Neural crest cell (in vitro differentiated cells): Measurements from ENCODE around the gene JARID2. TPM values are rescaled to one million over a fixed set of nuclear protein-coding genes. Genes with fewer than 3 reads are reported as not detected.

Experiments used
- DNase-seq: peaks from one replicate; pipeline ENCODE4 v3.0.0; 2021; ENCODE audit warnings: low read depth, mixed read lengths, low spot score
- H3K27ac Mint-ChIP-seq: one replicate; pipeline ENCODE4 v1.8.0; 2021; ENCODE audit warnings: mild to moderate bottlenecking, mixed read lengths; ENCODE audit not compliant: unreplicated experiment
- H3K27me3 Mint-ChIP-seq: 2 replicates; pipeline ENCODE4 v1.8.0; 2021; ENCODE audit warnings: low read depth, mild to moderate bottlenecking, mixed read lengths
- H3K36me3 Mint-ChIP-seq: 2 replicates; pipeline ENCODE4 v1.8.0; 2021; ENCODE audit warnings: low read depth, mild to moderate bottlenecking, mixed read lengths
- H3K4me1 Mint-ChIP-seq: 2 replicates; pipeline ENCODE4 v1.8.0; 2021; ENCODE audit warnings: mixed read lengths
- H3K4me3 Mint-ChIP-seq: one replicate; pipeline ENCODE4 v1.8.0; 2021; ENCODE audit warnings: mild to moderate bottlenecking, mixed read lengths
- H3K9me3 Mint-ChIP-seq: 2 replicates; pipeline ENCODE4 v1.8.0; 2021; ENCODE audit warnings: mixed read lengths
- total RNA-seq: library from RNA; stranded (reverse); gene quantifications from 2 replicates; pipeline ENCODE4 v1.2.1, GENCODE V29; 2021
- TF ChIP-seq, protein P1 (sequence below): fragments of 200-600 bp; sonication (generic); conservative IDR thresholded peaks from 2 replicates; pipeline ENCODE4 v1.5.0; 2021; ENCODE audit warnings: antibody characterized with exemption, mild to moderate bottlenecking

Gene JARID2
- total RNA-seq, 1 donor from 2014 or later: 33.9 TPM

- Mint-ChIP-seq H3K27me3 (no peaks in the 10 kb centered on the region), H3K4me3 (no peak overlapping the region), H3K36me3 (no peaks in the 10 kb centered on the region), H3K27ac (no peak overlapping the region), H3K4me1 (peaks cover 18% of the 10 kb centered on the region), H3K9me3 (no peaks in the 10 kb centered on the region)
- TF ChIP-seq, protein P1, sequence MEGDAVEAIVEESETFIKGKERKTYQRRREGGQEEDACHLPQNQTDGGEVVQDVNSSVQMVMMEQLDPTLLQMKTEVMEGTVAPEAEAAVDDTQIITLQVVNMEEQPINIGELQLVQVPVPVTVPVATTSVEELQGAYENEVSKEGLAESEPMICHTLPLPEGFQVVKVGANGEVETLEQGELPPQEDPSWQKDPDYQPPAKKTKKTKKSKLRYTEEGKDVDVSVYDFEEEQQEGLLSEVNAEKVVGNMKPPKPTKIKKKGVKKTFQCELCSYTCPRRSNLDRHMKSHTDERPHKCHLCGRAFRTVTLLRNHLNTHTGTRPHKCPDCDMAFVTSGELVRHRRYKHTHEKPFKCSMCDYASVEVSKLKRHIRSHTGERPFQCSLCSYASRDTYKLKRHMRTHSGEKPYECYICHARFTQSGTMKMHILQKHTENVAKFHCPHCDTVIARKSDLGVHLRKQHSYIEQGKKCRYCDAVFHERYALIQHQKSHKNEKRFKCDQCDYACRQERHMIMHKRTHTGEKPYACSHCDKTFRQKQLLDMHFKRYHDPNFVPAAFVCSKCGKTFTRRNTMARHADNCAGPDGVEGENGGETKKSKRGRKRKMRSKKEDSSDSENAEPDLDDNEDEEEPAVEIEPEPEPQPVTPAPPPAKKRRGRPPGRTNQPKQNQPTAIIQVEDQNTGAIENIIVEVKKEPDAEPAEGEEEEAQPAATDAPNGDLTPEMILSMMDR: no peak
- no peak for DNase-seq
These were observed 100.4 kb downstream of the JARID2 start for GRCh38 chr6:15346315-15346714.

GRCh38 chr6:15348528-15348927 is 102.7 kb downstream of the JARID2 start:
- Mint-ChIP-seq H3K27me3 (no peaks in the 10 kb centered on the region), H3K9me3 (no peaks in the 10 kb centered on the region), H3K4me3 (no peak overlapping the region), H3K27ac (no peak overlapping the region), H3K4me1 (peaks cover 16% of the 10 kb centered on the region), H3K36me3 (no peaks in the 10 kb centered on the region)
- no peak for DNase-seq
- TF ChIP-seq, protein P1: no peak

DNA sequence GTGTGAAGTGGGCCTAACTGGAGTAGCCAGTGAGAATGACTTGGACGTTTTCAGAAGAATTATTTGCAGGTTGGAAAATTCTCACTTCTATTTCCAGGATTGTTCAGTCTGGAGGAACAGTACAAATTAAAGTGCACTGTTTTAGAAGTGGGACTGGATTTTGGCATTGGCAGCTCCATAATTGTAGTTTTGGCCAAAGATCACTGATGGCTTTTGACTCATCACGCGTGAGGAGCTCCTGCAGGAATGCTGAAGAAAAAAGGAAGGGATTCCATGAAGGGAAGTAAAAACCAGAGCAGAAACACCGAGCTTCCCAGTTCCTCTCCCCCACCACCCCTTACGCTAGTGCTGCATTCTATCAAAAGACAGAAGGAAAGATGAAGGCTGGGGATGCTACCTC is 103.5 kb downstream of the JARID2 start:
- no peak overlapping the region for H3K27ac Mint-ChIP-seq
- H3K4me1 Mint-ChIP-seq: peaks cover 15% of the 10 kb centered on the region
- no peak for DNase-seq
- no peaks in the 10 kb centered on the region for H3K36me3 Mint-ChIP-seq
- no peak overlapping the region for H3K4me3 Mint-ChIP-seq
- no peaks in the 10 kb centered on the region for H3K27me3 Mint-ChIP-seq
- no peaks in the 10 kb centered on the region for H3K9me3 Mint-ChIP-seq
- TF ChIP-seq, protein P1: no peak

DNA sequence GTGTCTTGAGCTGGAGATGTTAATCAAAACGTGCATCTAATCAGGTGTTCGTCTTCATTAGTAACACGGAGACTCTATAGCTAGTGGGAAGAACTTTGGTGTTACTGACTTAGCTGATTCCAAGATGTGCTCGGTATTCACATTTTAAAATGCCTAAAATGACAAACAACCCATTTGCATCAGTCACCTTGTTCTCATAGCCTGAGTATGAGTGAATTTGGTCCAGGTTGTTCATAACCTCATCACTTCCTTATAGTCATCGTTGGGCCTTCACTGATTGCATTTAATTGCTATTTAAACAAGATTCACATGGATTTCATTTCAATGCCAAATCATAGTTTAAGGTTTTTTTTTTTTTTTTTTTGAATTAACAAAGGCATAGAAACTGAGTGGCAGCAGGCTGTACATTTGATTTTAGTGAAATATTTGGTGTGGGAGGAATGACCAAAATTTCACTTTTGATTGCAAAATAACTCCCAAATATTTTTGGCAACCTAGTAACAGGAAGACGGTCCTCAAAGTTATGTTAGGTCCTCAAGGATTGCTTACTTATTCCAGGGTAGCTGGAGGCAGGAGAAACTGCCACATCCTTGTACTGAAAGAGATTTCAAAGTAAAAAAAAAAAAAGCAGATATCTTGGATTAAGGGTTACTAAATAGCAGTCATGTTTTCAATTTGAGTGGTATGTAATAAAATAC is 104.7 kb downstream of the JARID2 start:
- H3K27ac Mint-ChIP-seq: no peak overlapping the region
- H3K9me3 Mint-ChIP-seq: no peaks in the 10 kb centered on the region
- H3K4me1 Mint-ChIP-seq: peaks cover 20% of the 10 kb centered on the region
- H3K4me3 Mint-ChIP-seq: no peak overlapping the region
- no peaks in the 10 kb centered on the region for H3K27me3 Mint-ChIP-seq
- H3K36me3 Mint-ChIP-seq: no peaks in the 10 kb centered on the region
- DNase-seq: no peak
- TF ChIP-seq, protein P1: no peak

- Mint-ChIP-seq H3K27ac (no peak overlapping the region), H3K4me3 (no peak overlapping the region), H3K9me3 (no peaks in the 10 kb centered on the region), H3K4me1 (peaks cover 30% of the 10 kb centered on the region), H3K36me3 (no peaks in the 10 kb centered on the region), H3K27me3 (no peaks in the 10 kb centered on the region)
- no peak for DNase-seq
- TF ChIP-seq, protein P1: no peak
These were observed 105.8 kb downstream of the JARID2 start for GRCh38 chr6:15351631-15352030.
